Fibroblast of lung (primary cell): ENCODE data around the gene ANKS3. TPM values are rescaled to one million over a fixed set of nuclear protein-coding genes. Genes with fewer than 3 reads are reported as not detected.

Experiments used
- DNase-seq, 2 donors: peaks; one replicate each; pipeline versions ENCODE4 v3.0.0 to v3.0.0-alpha.2; 2010; ENCODE audit warnings: low read depth in 2 of 2
- H2AFZ ChIP-seq: 2 replicates; pipeline ENCODE4 v1.5.1; 2012; ENCODE audit warnings: low read length, control low read depth, inconsistent platforms
- H3K27ac ChIP-seq: 2 replicates; pipeline ENCODE4 v1.5.1; 2011; ENCODE audit warnings: low read length, control low read depth; ENCODE audit not compliant: insufficient read depth
- H3K27me3 ChIP-seq: 2 replicates; pipeline ENCODE4 v1.5.1; 2011; ENCODE audit warnings: mild to moderate bottlenecking, low read length; ENCODE audit not compliant: control insufficient read depth, insufficient read depth
- H3K36me3 ChIP-seq: 2 replicates; pipeline ENCODE4 v1.5.1; 2011; ENCODE audit warnings: low read length; ENCODE audit not compliant: control insufficient read depth, insufficient read depth
- H3K4me1 ChIP-seq: 2 replicates; pipeline ENCODE4 v1.5.1; 2011; ENCODE audit warnings: low read length; ENCODE audit not compliant: control insufficient read depth, insufficient read depth; ENCODE audit errors: extremely low read depth
- H3K4me2 ChIP-seq: 2 replicates; pipeline ENCODE4 v1.5.1; 2011; ENCODE audit warnings: low read length, control low read depth; ENCODE audit not compliant: insufficient read depth; ENCODE audit errors: extremely low read depth
- H3K4me3 ChIP-seq, 4 experiments: fragments of 200-600 bp in 1 of 4; sonication (generic) in 1 of 4; replicated peaks in 1 of 4; 2 replicates each; pipeline ENCODE4 v1.5.1; 2011 to 2016; ENCODE audit warnings: low read length in 4 of 4, low read depth in 3 of 4, mild to moderate bottlenecking in 3 of 4, control low read depth in 2 of 4, inconsistent platforms in 1 of 4, mixed read lengths in 1 of 4; ENCODE audit not compliant: insufficient read depth in 1 of 4; ENCODE audit errors: control extremely low read depth in 1 of 4
- H3K79me2 ChIP-seq: 2 replicates; pipeline ENCODE4 v1.5.1; 2012; ENCODE audit warnings: mild to moderate bottlenecking, low read length, inconsistent platforms; ENCODE audit not compliant: control insufficient read depth, insufficient read depth
- H3K9ac ChIP-seq: 2 replicates; pipeline ENCODE4 v1.5.1; 2011; ENCODE audit warnings: mild to moderate bottlenecking, low read length, control low read depth; ENCODE audit not compliant: insufficient read depth
- H3K9me3 ChIP-seq: 2 replicates; pipeline ENCODE4 v1.5.1; 2012; ENCODE audit warnings: low read depth, low read length; ENCODE audit not compliant: control insufficient read depth, insufficient read depth
- H4K20me1 ChIP-seq: 2 replicates; pipeline ENCODE4 v1.5.1; 2011; ENCODE audit warnings: low read length; ENCODE audit not compliant: control insufficient read depth, insufficient read depth; ENCODE audit errors: extremely low read depth
- EZH2 ChIP-seq: IDR thresholded peaks from 2 replicates; pipeline ENCODE4 v1.5.1; 2012; ENCODE audit warnings: low read length, control low read depth, mild to moderate bottlenecking; ENCODE audit errors: missing control alignments
- polyA plus RNA-seq, 2 donors: library from polyadenylated mRNA; depleted of rRNA in 1 of 2; stranded (reverse) in 1 of 2; unstranded in 1 of 2; fragments of >200 nt; gene quantifications; 2 replicates each; pipeline ENCODE4 v1.2.1, GENCODE V29; 2011 to 2012; ENCODE audit warnings: missing spikeins in 1 of 2
- total RNA-seq: library from RNA; depleted of rRNA; stranded (reverse); fragments of >200 nt; gene quantifications from 2 replicates; pipeline ENCODE4 v1.2.1, GENCODE V29; 2014
- TF ChIP-seq, protein P1 (sequence below), 2 donors: IDR thresholded peaks in 1 of 2; conservative IDR thresholded peaks in 1 of 2; 1 replicate in 1 of 2; 2 replicates in 1 of 2; pipeline ENCODE4 v1.5.1; 2011 to 2012; ENCODE audit warnings: low read length in 2 of 2, control low read depth in 1 of 2, inconsistent platforms in 1 of 2, low read depth in 1 of 2, mild to moderate bottlenecking in 1 of 2

ANKS3 gene
- total and polyA plus RNA-seq, 2 donors (not counting 1 experiment from before 2014, with no cell fraction given) = 11.9 to 26.3 TPM

DNA sequence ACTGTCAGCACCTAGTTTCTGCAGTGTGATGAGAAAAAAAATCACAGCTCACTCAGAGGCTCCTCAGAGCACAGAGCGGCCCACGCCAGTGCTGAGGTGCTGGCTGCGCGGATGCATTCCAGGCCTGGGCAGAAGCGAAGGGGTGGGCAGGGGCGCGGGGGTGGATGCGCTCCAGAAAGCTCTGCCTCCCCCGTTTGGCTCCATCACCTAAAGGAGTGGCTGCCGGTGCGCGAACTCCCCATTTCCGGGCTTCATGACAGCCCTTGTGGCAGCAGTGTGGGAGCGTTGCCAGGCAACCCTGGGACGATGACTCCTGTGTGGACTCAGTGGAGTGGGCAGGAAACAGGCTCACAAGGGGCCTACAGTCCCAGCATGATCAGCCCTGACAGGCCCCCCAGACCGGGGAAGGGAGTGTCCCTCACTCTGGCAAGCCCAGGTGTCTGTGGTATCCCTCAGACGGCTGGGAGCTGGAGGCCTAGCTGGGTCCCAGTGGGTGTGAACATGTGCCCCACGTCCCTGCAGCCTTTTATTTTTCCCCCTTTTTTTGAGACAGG lies 73.5 kb downstream of the ANKS3 start:
- Histone ChIP-seq H2AFZ (no peak overlapping the region), H3K27ac (peak overlapping the region; percentile 47), H3K79me2 (no peaks in the 10 kb centered on the region), H3K9me3 (no peaks in the 10 kb centered on the region), H3K36me3 (peaks cover 14% of the 10 kb centered on the region), H3K4me3 (no peak overlapping the region), H3K4me1 (peaks cover 5% of the 10 kb centered on the region), H3K4me2 (no peak overlapping the region), H4K20me1 (no peaks in the 10 kb centered on the region), H3K27me3 (no peaks in the 10 kb centered on the region), H3K9ac (no peak overlapping the region)
- no peak for TF ChIP-seq EZH2
- TF ChIP-seq, protein P1, sequence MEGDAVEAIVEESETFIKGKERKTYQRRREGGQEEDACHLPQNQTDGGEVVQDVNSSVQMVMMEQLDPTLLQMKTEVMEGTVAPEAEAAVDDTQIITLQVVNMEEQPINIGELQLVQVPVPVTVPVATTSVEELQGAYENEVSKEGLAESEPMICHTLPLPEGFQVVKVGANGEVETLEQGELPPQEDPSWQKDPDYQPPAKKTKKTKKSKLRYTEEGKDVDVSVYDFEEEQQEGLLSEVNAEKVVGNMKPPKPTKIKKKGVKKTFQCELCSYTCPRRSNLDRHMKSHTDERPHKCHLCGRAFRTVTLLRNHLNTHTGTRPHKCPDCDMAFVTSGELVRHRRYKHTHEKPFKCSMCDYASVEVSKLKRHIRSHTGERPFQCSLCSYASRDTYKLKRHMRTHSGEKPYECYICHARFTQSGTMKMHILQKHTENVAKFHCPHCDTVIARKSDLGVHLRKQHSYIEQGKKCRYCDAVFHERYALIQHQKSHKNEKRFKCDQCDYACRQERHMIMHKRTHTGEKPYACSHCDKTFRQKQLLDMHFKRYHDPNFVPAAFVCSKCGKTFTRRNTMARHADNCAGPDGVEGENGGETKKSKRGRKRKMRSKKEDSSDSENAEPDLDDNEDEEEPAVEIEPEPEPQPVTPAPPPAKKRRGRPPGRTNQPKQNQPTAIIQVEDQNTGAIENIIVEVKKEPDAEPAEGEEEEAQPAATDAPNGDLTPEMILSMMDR (conservative IDR thresholded peaks at IDR 0.05 in 1 of 2, IDR thresholded peaks at IDR 0.05 in 1 of 2; ENCODE audit: low read depth in 1 of 2, low read length in 2 of 2) = no peak
- DNase-seq = peak; percentile 23 to 85

DNA sequence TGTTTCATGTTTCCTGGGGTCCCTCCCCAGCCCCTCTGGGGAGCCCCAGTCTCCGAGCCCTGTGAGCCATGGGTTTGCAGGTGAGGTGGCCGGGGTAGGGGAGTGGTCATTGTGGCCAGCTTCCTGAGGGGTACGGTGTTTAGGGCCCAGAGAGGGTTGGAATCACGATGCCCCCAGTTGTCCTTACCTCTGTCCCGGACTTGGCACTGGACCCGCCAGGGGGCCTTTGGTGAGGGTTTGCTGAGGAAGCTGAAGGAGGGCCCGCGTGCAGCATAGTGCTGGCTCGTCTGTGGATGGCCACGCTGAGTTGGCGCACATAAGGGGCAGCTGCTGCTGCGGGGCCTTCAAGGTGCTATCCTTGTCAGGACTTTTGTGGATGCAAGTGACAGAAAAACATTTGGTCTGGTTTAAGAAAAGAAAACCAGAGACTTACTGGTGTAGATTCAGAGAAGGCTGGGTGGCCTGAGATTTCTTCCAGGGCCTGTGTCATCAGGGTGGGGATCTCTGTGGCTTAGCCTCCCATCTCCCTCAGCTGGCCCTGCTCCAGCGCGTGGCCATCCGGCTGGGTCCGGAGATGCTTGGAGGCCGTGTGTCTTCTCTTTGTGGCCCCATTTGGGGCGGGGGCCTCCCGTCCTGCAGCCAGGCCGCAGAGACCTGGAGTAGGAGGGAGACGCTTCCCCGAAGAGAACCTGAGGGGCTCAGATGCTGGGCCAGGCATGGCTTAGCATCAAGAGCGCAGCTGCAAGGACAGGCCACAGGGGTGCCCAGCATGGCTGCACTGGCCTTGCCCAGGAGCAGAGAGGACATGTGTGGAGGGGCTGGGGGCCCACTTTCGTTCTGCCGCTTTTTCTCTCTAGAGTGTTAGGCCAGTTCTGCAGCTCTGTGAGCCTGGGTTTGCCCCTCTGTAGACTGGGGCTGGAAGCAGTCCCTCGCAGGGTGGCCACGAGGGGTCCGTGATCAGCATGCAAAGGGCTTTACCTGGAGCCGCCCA lies 74.4 kb downstream of the ANKS3 start:
- Histone ChIP-seq H3K27me3 (no peaks in the 10 kb centered on the region), H3K36me3 (peaks cover 14% of the 10 kb centered on the region), H3K9ac (no peak overlapping the region), H3K79me2 (no peaks in the 10 kb centered on the region), H3K4me2 (no peak overlapping the region), H3K4me1 (peaks cover 5% of the 10 kb centered on the region), H3K27ac (no peak overlapping the region), H2AFZ (no peak overlapping the region), H3K9me3 (no peaks in the 10 kb centered on the region), H3K4me3 (no peak overlapping the region), H4K20me1 (no peaks in the 10 kb centered on the region)
- TF ChIP-seq, protein P1 (conservative IDR thresholded peaks at IDR 0.05 in 1 of 2, IDR thresholded peaks at IDR 0.05 in 1 of 2; ENCODE audit: low read depth in 1 of 2, low read length in 2 of 2) = no peak
- no peak for TF ChIP-seq EZH2
- no peak for DNase-seq
